ENCODE results near the gene GAGE12G. TPM values are rescaled to one million over a fixed set of nuclear protein-coding genes. Genes with fewer than 3 reads are reported as not detected.
"Not testable (repeated sequence)": the region's sequence is repeated elsewhere in the genome, so short reads cannot be mapped to it uniquely, and the experiment has no call there.

The GAGE12G gene
- polyA plus RNA-seq, 1 donor (not counting 4 experiments of a cell fraction or from before 2014, with no cell fraction given), result not detected

- not testable (repeated sequence) for H4K20me1 ChIP-seq (ENCODE audit: control insufficient read depth, extremely low read depth, insufficient read depth, low read length); FAIRE-seq
Measured at GRCh38 chrX:49590488-49590887, 20.3 kb downstream of the GAGE12G start.

GRCh38 chrX:49598720-49599119 is 28.5 kb downstream of the GAGE12G start, which contains the start of gene GAGE1:
Gene GAGE1, plus strand, starts transcription at chrX:49599020. Its CDS starts 1,155 bp downstream, at chrX:49600175.
- H3K79me2 ChIP-seq (ENCODE audit: control insufficient read depth, insufficient read depth, low read length); dilution Hi-C loops (cut with MboI; ENCODE audit: extremely low pct_ligation_motif_present, low sequenced_read_pairs); H3K9ac ChIP-seq (ENCODE audit: control insufficient read depth, extremely low read depth, insufficient read depth, low read length); H3K9me3 ChIP-seq (ENCODE audit: control insufficient read depth, low read depth, low read length); H3K4me1 ChIP-seq (ENCODE audit: control insufficient read depth, extremely low read depth, insufficient read depth, low read length); H3K4me2 ChIP-seq (ENCODE audit: control insufficient read depth, extremely low read depth, insufficient read depth, low read depth, low read length); H2AFZ ChIP-seq (ENCODE audit: control insufficient read depth, low read length); FAIRE-seq; H3K9me1 ChIP-seq (ENCODE audit: control insufficient read depth, extremely low read depth, insufficient read depth, low read length); DNase-seq (ENCODE audit: low read depth, low spot score); H3K36me3 ChIP-seq (ENCODE audit: control insufficient read depth in 2 of 2, extremely low read depth in 1 of 2, insufficient read depth in 2 of 2, low read length in 2 of 2); H3K27ac ChIP-seq (ENCODE audit: control insufficient read depth, insufficient read depth, low read length); H3K4me3 ChIP-seq (ENCODE audit: control insufficient read depth in 2 of 3, extremely low read depth in 1 of 3, insufficient read depth in 2 of 3, low read depth in 1 of 3, low read length in 3 of 3); H4K20me1 ChIP-seq (ENCODE audit: control insufficient read depth, extremely low read depth, insufficient read depth, low read length); H3K27me3 ChIP-seq (ENCODE audit: control insufficient read depth, extremely low read depth, insufficient read depth, low read length): not testable (repeated sequence)

More at GRCh38 chrX:49590488-49590887, 20.3 kb downstream of the GAGE12G start:
- H2AFZ ChIP-seq (ENCODE audit: control insufficient read depth, low read length); H3K9ac ChIP-seq (ENCODE audit: control insufficient read depth, extremely low read depth, insufficient read depth, low read length); H3K9me3 ChIP-seq (ENCODE audit: control insufficient read depth, low read depth, low read length); H3K27me3 ChIP-seq (ENCODE audit: control insufficient read depth, extremely low read depth, insufficient read depth, low read length); H3K9me1 ChIP-seq (ENCODE audit: control insufficient read depth, extremely low read depth, insufficient read depth, low read length); H3K4me1 ChIP-seq (ENCODE audit: control insufficient read depth, extremely low read depth, insufficient read depth, low read length); H3K4me2 ChIP-seq (ENCODE audit: control insufficient read depth, extremely low read depth, insufficient read depth, low read depth, low read length); H3K36me3 ChIP-seq (ENCODE audit: control insufficient read depth in 2 of 2, extremely low read depth in 1 of 2, insufficient read depth in 2 of 2, low read length in 2 of 2); H3K27ac ChIP-seq (ENCODE audit: control insufficient read depth, insufficient read depth, low read length); DNase-seq (ENCODE audit: low read depth, low spot score); dilution Hi-C loops (cut with MboI; ENCODE audit: extremely low pct_ligation_motif_present, low sequenced_read_pairs); H3K79me2 ChIP-seq (ENCODE audit: control insufficient read depth, insufficient read depth, low read length); H3K4me3 ChIP-seq (ENCODE audit: control insufficient read depth in 2 of 3, extremely low read depth in 1 of 3, insufficient read depth in 2 of 3, low read depth in 1 of 3, low read length in 3 of 3): not testable (repeated sequence)

DNA sequence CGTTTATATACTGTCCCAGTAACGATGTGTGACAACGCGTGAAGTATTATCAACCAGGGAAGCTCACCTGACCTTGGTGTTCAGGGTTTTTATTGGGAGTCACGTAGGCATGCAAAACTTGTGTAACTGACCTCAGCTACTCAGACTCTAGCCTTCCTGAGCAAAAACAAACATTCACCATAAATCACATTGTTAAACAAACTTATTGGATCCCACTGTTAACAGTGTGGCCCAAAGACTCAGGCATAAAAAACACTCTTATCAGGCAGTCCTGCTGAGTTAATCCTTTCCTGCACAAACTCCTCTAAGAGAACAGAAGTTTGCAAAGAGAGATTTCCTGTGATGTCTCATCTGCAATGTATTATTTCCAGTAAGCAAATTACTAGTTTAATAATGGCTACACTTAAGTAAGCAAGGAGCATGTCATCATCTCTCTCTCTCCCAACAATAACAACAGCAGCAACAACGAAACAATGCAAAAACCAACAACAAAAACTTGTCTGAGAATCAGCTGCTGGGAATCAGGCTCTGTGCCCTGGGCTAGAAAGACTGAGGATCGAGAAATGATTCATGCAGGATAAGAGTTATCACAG is 40.6 kb downstream of the GAGE12G start:
- H3K9ac ChIP-seq (ENCODE audit: control insufficient read depth, extremely low read depth, insufficient read depth, low read length), result no peak overlapping the region
- H2AFZ ChIP-seq (ENCODE audit: control insufficient read depth, low read length), result no peak overlapping the region
- dilution Hi-C loops (cut with MboI; ENCODE audit: extremely low pct_ligation_motif_present, low sequenced_read_pairs), result no loop called here
- H3K9me3 ChIP-seq (ENCODE audit: control insufficient read depth, low read depth, low read length), result no peaks in the 10 kb centered on the region
- no peak overlapping the region for H3K27ac ChIP-seq (ENCODE audit: control insufficient read depth, insufficient read depth, low read length)
- no peaks in the 10 kb centered on the region for H3K36me3 ChIP-seq (ENCODE audit: control insufficient read depth in 2 of 2, extremely low read depth in 1 of 2, insufficient read depth in 2 of 2, low read length in 2 of 2)
- H4K20me1 ChIP-seq (ENCODE audit: control insufficient read depth, extremely low read depth, insufficient read depth, low read length), result no peaks in the 10 kb centered on the region
- H3K9me1 ChIP-seq (ENCODE audit: control insufficient read depth, extremely low read depth, insufficient read depth, low read length), result no peaks in the 10 kb centered on the region
- no peak overlapping the region for H3K4me2 ChIP-seq (ENCODE audit: control insufficient read depth, extremely low read depth, insufficient read depth, low read depth, low read length)
- no peaks in the 10 kb centered on the region for H3K4me1 ChIP-seq (ENCODE audit: control insufficient read depth, extremely low read depth, insufficient read depth, low read length)
- no peaks in the 10 kb centered on the region for H3K27me3 ChIP-seq (ENCODE audit: control insufficient read depth, extremely low read depth, insufficient read depth, low read length)
- H3K79me2 ChIP-seq (ENCODE audit: control insufficient read depth, insufficient read depth, low read length), result no peaks in the 10 kb centered on the region
- DNase-seq (ENCODE audit: low read depth, low spot score) (no peak), FAIRE-seq (no peak)
- no peak for TF ChIP-seq EZH2 (IDR thresholded peaks at IDR 0.05; ENCODE audit: low read length)
- TF ChIP-seq, protein P1, sequence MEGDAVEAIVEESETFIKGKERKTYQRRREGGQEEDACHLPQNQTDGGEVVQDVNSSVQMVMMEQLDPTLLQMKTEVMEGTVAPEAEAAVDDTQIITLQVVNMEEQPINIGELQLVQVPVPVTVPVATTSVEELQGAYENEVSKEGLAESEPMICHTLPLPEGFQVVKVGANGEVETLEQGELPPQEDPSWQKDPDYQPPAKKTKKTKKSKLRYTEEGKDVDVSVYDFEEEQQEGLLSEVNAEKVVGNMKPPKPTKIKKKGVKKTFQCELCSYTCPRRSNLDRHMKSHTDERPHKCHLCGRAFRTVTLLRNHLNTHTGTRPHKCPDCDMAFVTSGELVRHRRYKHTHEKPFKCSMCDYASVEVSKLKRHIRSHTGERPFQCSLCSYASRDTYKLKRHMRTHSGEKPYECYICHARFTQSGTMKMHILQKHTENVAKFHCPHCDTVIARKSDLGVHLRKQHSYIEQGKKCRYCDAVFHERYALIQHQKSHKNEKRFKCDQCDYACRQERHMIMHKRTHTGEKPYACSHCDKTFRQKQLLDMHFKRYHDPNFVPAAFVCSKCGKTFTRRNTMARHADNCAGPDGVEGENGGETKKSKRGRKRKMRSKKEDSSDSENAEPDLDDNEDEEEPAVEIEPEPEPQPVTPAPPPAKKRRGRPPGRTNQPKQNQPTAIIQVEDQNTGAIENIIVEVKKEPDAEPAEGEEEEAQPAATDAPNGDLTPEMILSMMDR (optimal IDR thresholded peaks at IDR 0.05 in 1 of 3, IDR thresholded peaks at IDR 0.05 in 1 of 3, conservative IDR thresholded peaks at IDR 0.05 in 1 of 3; ENCODE audit: extremely low read depth in 1 of 3, insufficient read depth in 2 of 3, low read length in 3 of 3), result no peak
- H3K4me3 ChIP-seq (ENCODE audit: control insufficient read depth in 2 of 3, extremely low read depth in 1 of 3, insufficient read depth in 2 of 3, low read depth in 1 of 3, low read length in 3 of 3), result no peak overlapping the region
